ENCODE data around the gene TBL1Y.

The TBL1Y gene

GRCh38 chrY:7092836-7093235, 182.3 kb downstream of the TBL1Y start:
- no peak for DNase-seq

GRCh38 chrY:7094365-7094764, 183.9 kb downstream of the TBL1Y start:
- no peak for DNase-seq

GRCh38 chrY:7097021-7097420, 186.5 kb downstream of the TBL1Y start:
- no peak for DNase-seq

GRCh38 chrY:7099742-7100141, 189.2 kb downstream of the TBL1Y start:
- DNase-seq = no peak

- DNase-seq = no peak
Measured at GRCh38 chrY:7102680-7103079, 192.2 kb downstream of the TBL1Y start.

GRCh38 chrY:7107179-7107578, 196.7 kb downstream of the TBL1Y start:
- DNase-seq = no peak

- DNase-seq = no peak
Measured at GRCh38 chrY:7110086-7110485, 199.6 kb downstream of the TBL1Y start.

GRCh38 chrY:7115871-7116270, 205.4 kb downstream of the TBL1Y start:
- no peak for DNase-seq

GRCh38 chrY:7122202-7122601, 211.7 kb downstream of the TBL1Y start:
- no peak for DNase-seq

- DNase-seq = no peak
Measured at GRCh38 chrY:7125136-7126056, 214.9 kb downstream of the TBL1Y start.

GRCh38 chrY:7128211-7128610, 217.7 kb downstream of the TBL1Y start:
- DNase-seq = no peak
